CD4-positive, alpha-beta T cell (primary cell): Measurements from ENCODE around the gene ATF4. TPM values are rescaled to one million over a fixed set of nuclear protein-coding genes. Genes with fewer than 3 reads are reported as not detected.

Source experiments
- ATAC-seq: fragments of 200-7000 bp; cut with Tn5 transposase; one replicate; pipeline ENCODE4 v1.10.0; 2022; ENCODE audit warnings: mild to moderate bottlenecking; ENCODE audit not compliant: poor library complexity
- CTCF ChIA-PET: fragments of 350-600 bp; sonication (Branson Sonifier 250); formaldehyde crosslinking; loops from one replicate; lab custom pipeline; 2021; ENCODE audit warnings: antibody characterized with exemption, inconsistent platforms; lab: Charles Lee
- POLR2A ChIA-PET: fragments of 350-600 bp; sonication (Branson Sonifier 250); formaldehyde crosslinking; loops from one replicate; lab custom pipeline; 2021; ENCODE audit warnings: antibody characterized with exemption, inconsistent platforms; lab: Charles Lee
- DNase-seq, 14 experiments: peaks; one replicate each; pipeline ENCODE4 v3.0.0-alpha.2; 2013 to 2020; ENCODE audit warnings: mixed read lengths in 2 of 14
- H3K27ac ChIP-seq, 2 donors: one replicate each; pipeline versions ENCODE4 v1.5.1 to v1.7.0; 2013; ENCODE audit warnings: low read length in 2 of 2, low read depth in 1 of 2, mild to moderate bottlenecking in 1 of 2
- H3K27me3 ChIP-seq, 2 experiments: 1 replicate in 1 of 2; 2 replicates in 1 of 2; pipeline versions ENCODE4 v1.6.1 to v1.7.0; 2013; ENCODE audit warnings: low read length in 2 of 2, control low read depth in 1 of 2, mild to moderate bottlenecking in 1 of 2, moderate library complexity in 1 of 2; ENCODE audit not compliant: insufficient read depth in 2 of 2, control insufficient read depth in 1 of 2
- H3K36me3 ChIP-seq: one replicate; pipeline ENCODE4 v1.6.1; 2013; ENCODE audit warnings: low read length, control low read depth; ENCODE audit not compliant: insufficient read depth
- H3K4me1 ChIP-seq: one replicate; pipeline ENCODE4 v1.6.1; 2013; ENCODE audit warnings: low read length, control low read depth; ENCODE audit not compliant: insufficient read depth
- H3K4me3 ChIP-seq: one replicate; pipeline ENCODE4 v1.5.1; 2013; ENCODE audit warnings: mild to moderate bottlenecking, low read length, moderate library complexity
- H3K9me3 ChIP-seq, 2 experiments: 1 replicate in 1 of 2; 2 replicates in 1 of 2; pipeline versions ENCODE4 v1.6.1 to v1.7.0; 2013; ENCODE audit warnings: low read length in 2 of 2, mild to moderate bottlenecking in 2 of 2, control low read depth in 1 of 2, moderate library complexity in 1 of 2; ENCODE audit not compliant: control insufficient read depth in 1 of 2, insufficient read depth in 1 of 2
- H3K27ac Mint-ChIP-seq: one replicate; pipeline ENCODE4 v1.8.0; 2020; ENCODE audit warnings: mixed read lengths
- H3K27me3 Mint-ChIP-seq: one replicate; pipeline ENCODE4 v1.8.0; 2021; ENCODE audit warnings: mixed read lengths
- H3K36me3 Mint-ChIP-seq: one replicate; pipeline ENCODE4 v1.8.0; 2021; ENCODE audit warnings: low read depth, mixed read lengths
- H3K4me1 Mint-ChIP-seq: one replicate; pipeline ENCODE4 v1.8.0; 2021; ENCODE audit warnings: low read depth, mixed read lengths
- H3K4me3 Mint-ChIP-seq: one replicate; pipeline ENCODE4 v1.8.0; 2020; ENCODE audit warnings: mild to moderate bottlenecking, mixed read lengths
- H3K9me3 Mint-ChIP-seq: one replicate; pipeline ENCODE4 v1.8.0; 2020; ENCODE audit warnings: mixed read lengths
- CTCF ChIP-seq: fragments of 200-600 bp; IDR thresholded peaks from one replicate; pipeline ENCODE4 v1.8.0; 2022; ENCODE audit warnings: antibody characterized with exemption, mild to moderate bottlenecking
- intact Hi-C, 2 experiments: fragments of 100-400 bp; cut with DNase I in 1 of 2; cut with micrococcal nuclease in 1 of 2; formaldehyde crosslinking; loops; one replicate each; pipeline versions ENCODE4 v1.15.1 to v1.9.0; 2023 to 2025; cut with DNase I, micrococcal nuclease
- total RNA-seq, 174 experiments: library from RNA in 2 of 174; stranded (reverse) in 2 of 174; gene quantifications; one replicate each; pipeline ENCODE4 v1.2.3 and lab custom pipeline; 2021 to 2026

Gene ATF4
- total RNA-seq, 2 experiments from 2014 or later, result 358 to 365 TPM

GRCh38 chr22:39493759-39494158, 26.6 kb upstream of the ATF4 start:
- ChIA-PET CTCF (interaction anchor here (0.6 to 2.0 kb wide), 9 partner anchors 21 to 823 kb away, joined by 3 to 22 read pairs (median 4); partner anchors contain the start of genes RPS19BP1 and TAB1), POLR2A (interaction anchor here (0.7 to 1.7 kb wide), 6 partner anchors 26 to 550 kb away, joined by 3 to 10 read pairs (median 6); partner anchors contain the start of genes ATF4 and RPS19BP1)
- Mint-ChIP-seq H3K9me3 (no peaks in the 10 kb centered on the region), H3K36me3 (no peaks in the 10 kb centered on the region), H3K4me1 (peaks cover 17% of the 10 kb centered on the region), H3K27me3 (no peaks in the 10 kb centered on the region), H3K4me3 (no peak overlapping the region), H3K27ac (no peak overlapping the region)
- intact Hi-C loops, result loop anchor here (1.0 to 5.0 kb wide), 3 partner anchors 36 to 543 kb away; no protein-coding TSS in a partner anchor
- no peak overlapping the region for H3K4me3 ChIP-seq
- H3K4me1 ChIP-seq, result peaks cover 29% of the 10 kb centered on the region
- no peaks in the 10 kb centered on the region for H3K9me3 ChIP-seq
- no peak overlapping the region for H3K27ac ChIP-seq
- DNase-seq (no peak), ATAC-seq (no peak)
- H3K36me3 ChIP-seq, result no peaks in the 10 kb centered on the region
- H3K27me3 ChIP-seq, result no peaks in the 10 kb centered on the region
- no peak for TF ChIP-seq CTCF

GRCh38 chr22:39494471-39495120, 25.8 kb upstream of the ATF4 start:
- H3K36me3 Mint-ChIP-seq, result no peaks in the 10 kb centered on the region
- H3K4me3 Mint-ChIP-seq, result no peak overlapping the region
- Histone ChIP-seq H3K9me3 (no peaks in the 10 kb centered on the region), H3K36me3 (no peaks in the 10 kb centered on the region), H3K4me3 (no peak overlapping the region), H3K4me1 (peaks cover 25% of the 10 kb centered on the region), H3K27me3 (no peaks in the 10 kb centered on the region), H3K27ac (no peak overlapping the region)
- ATAC-seq (no peak), DNase-seq (peak in 2 of 14 experiments; percentile 56 to 66)
- intact Hi-C loops, result loop anchor here (1.0 to 5.0 kb wide), 4 partner anchors 35 to 542 kb away; partner anchors contain the start of gene RPS19BP1 (in 1 of the 2)
- TF ChIP-seq CTCF, result no peak
- H3K4me1 Mint-ChIP-seq, result peaks cover 17% of the 10 kb centered on the region
- no peaks in the 10 kb centered on the region for H3K9me3 Mint-ChIP-seq
- CTCF ChIA-PET, result interaction anchor here (0.6 to 2.0 kb wide), 5 partner anchors 20 to 824 kb away, joined by 3 to 22 read pairs (median 4); no protein-coding TSS in a partner anchor
- H3K27me3 Mint-ChIP-seq, result no peaks in the 10 kb centered on the region
- POLR2A ChIA-PET, result interaction anchor here (1.1 to 1.7 kb wide), 4 partner anchors 25 to 550 kb away, joined by 3 to 10 read pairs (median 8); partner anchors contain the start of gene ATF4
- no peak overlapping the region for H3K27ac Mint-ChIP-seq

- CTCF ChIA-PET, result interaction anchor here (0.7 to 3.9 kb wide), 14 partner anchors 9 to 548 kb away, joined by 3 to 44 read pairs (median 6); partner anchors contain the start of genes ATF4 and TAB1
- Mint-ChIP-seq H3K36me3 (no peaks in the 10 kb centered on the region), H3K4me3 (no peak overlapping the region), H3K27me3 (no peaks in the 10 kb centered on the region), H3K27ac (no peak overlapping the region), H3K4me1 (peaks cover 11% of the 10 kb centered on the region), H3K9me3 (no peaks in the 10 kb centered on the region)
- Histone ChIP-seq H3K27ac (no peak overlapping the region), H3K4me3 (no peak overlapping the region), H3K36me3 (no peaks in the 10 kb centered on the region), H3K4me1 (peaks cover 14% of the 10 kb centered on the region), H3K27me3 (no peaks in the 10 kb centered on the region), H3K9me3 (no peaks in the 10 kb centered on the region)
- ATAC-seq (peak; percentile 77), DNase-seq (peak in 12 of 14 experiments; percentile 29 to 75 (median 48))
- intact Hi-C loops, result no loop called here
- TF ChIP-seq CTCF, result peak; percentile 72
- POLR2A ChIA-PET, result interaction anchor here (1.0 to 1.6 kb wide), 4 partner anchors 24 to 108 kb away, joined by 3 to 6 read pairs (median 4); partner anchors contain the start of gene ATF4
These were observed 24.1 kb upstream of the ATF4 start for GRCh38 chr22:39496131-39496838.
